HG03066 (cell line): ENCODE results near the gene SNIP1.
A peak's percentile ranks its signal among the peaks of the same experiment; 100 is the strongest.
"Not testable (repeated sequence)": the region's sequence is repeated elsewhere in the genome, so short reads cannot be mapped to it uniquely, and the experiment has no call there.

Experiments used
- ATAC-seq: cut with Tn5 transposase; IDR thresholded peaks from one replicate; pipeline ENCODE4 v1.9.1; 2021; ENCODE audit warnings: low read depth; ENCODE audit not compliant: unreplicated experiment

The SNIP1 gene

GRCh38 chr1:37553927-37554808 is at the start of gene SNIP1:
SNIP1 (minus strand) TSS chr1:37554293; CDS start chr1:37554229, 64 bp downstream.
- ATAC-seq = peak; percentile 78

GRCh38 chr1:37602750-37603694 is 48.9 kb upstream of the SNIP1 start:
- no peak for ATAC-seq

- ATAC-seq = no peak
Measured at GRCh38 chr1:37601441-37601840, 47.3 kb upstream of the SNIP1 start.

- ATAC-seq = no peak
Measured at GRCh38 chr1:37599940-37600339, 45.8 kb upstream of the SNIP1 start.

GRCh38 chr1:37596182-37596667 is 42.1 kb upstream of the SNIP1 start:
- ATAC-seq = peak; percentile 9

- peak; percentile 96 for ATAC-seq
Measured at GRCh38 chr1:37595440-37596181, 41.5 kb upstream of the SNIP1 start, which contains the start of gene GNL2. GNL2 (minus strand) TSS chr1:37595937; CDS start chr1:37595822, 115 bp downstream.

- ATAC-seq = no peak
Measured at GRCh38 chr1:37593726-37594125, 39.6 kb upstream of the SNIP1 start.

GRCh38 chr1:37588939-37589338 is 34.8 kb upstream of the SNIP1 start:
- ATAC-seq = no peak

- not testable (repeated sequence) for ATAC-seq
Measured at GRCh38 chr1:37584544-37584943, 30.5 kb upstream of the SNIP1 start.

GRCh38 chr1:37575692-37576091 is 21.6 kb upstream of the SNIP1 start:
- no peak for ATAC-seq

GRCh38 chr1:37574834-37575480 is 20.9 kb upstream of the SNIP1 start:
- ATAC-seq = no peak

GRCh38 chr1:37570528-37571334 is 16.6 kb upstream of the SNIP1 start:
- no peak for ATAC-seq

- no peak for ATAC-seq
Measured at GRCh38 chr1:37567023-37567422, 12.9 kb upstream of the SNIP1 start.

- no peak for ATAC-seq
Measured at GRCh38 chr1:37564892-37565291, 10.8 kb upstream of the SNIP1 start.

- no peak for ATAC-seq
Measured at GRCh38 chr1:37562984-37563383, 8.9 kb upstream of the SNIP1 start.

GRCh38 chr1:37561133-37562132 is 7.3 kb upstream of the SNIP1 start:
- no peak for ATAC-seq

GRCh38 chr1:37560401-37561132 is 6.5 kb upstream of the SNIP1 start:
- no peak for ATAC-seq
